ENCODE measurements around the gene PIGR.
A peak's percentile ranks its signal among the peaks of the same experiment; 100 is the strongest.

The PIGR gene

GRCh38 chr1:206953126-206953525 lies 6.9 kb upstream of the PIGR start:
- no peaks in the 10 kb centered on the region for H3K9me3 ChIP-seq (ENCODE audit: severe bottlenecking)
- ATAC-seq (ENCODE audit: low read depth) (no peak), DNase-seq (ENCODE audit: low spot score) (no peak)
- no peaks in the 10 kb centered on the region for H3K27me3 ChIP-seq (ENCODE audit: insufficient read depth, poor library complexity, severe bottlenecking)
- TF ChIP-seq, protein P1, sequence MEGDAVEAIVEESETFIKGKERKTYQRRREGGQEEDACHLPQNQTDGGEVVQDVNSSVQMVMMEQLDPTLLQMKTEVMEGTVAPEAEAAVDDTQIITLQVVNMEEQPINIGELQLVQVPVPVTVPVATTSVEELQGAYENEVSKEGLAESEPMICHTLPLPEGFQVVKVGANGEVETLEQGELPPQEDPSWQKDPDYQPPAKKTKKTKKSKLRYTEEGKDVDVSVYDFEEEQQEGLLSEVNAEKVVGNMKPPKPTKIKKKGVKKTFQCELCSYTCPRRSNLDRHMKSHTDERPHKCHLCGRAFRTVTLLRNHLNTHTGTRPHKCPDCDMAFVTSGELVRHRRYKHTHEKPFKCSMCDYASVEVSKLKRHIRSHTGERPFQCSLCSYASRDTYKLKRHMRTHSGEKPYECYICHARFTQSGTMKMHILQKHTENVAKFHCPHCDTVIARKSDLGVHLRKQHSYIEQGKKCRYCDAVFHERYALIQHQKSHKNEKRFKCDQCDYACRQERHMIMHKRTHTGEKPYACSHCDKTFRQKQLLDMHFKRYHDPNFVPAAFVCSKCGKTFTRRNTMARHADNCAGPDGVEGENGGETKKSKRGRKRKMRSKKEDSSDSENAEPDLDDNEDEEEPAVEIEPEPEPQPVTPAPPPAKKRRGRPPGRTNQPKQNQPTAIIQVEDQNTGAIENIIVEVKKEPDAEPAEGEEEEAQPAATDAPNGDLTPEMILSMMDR (IDR thresholded peaks at IDR 0.05; ENCODE audit: poor library complexity, severe bottlenecking): no peak
- no peaks in the 10 kb centered on the region for H3K36me3 ChIP-seq (ENCODE audit: low read depth)
- no peak overlapping the region for H3K4me3 ChIP-seq (ENCODE audit: severe bottlenecking)
- no peak overlapping the region for H3K27ac ChIP-seq (ENCODE audit: poor library complexity, severe bottlenecking)
- H3K4me1 ChIP-seq (ENCODE audit: insufficient read depth, poor library complexity, severe bottlenecking): no peaks in the 10 kb centered on the region

GRCh38 chr1:206952171-206952570 lies 5.9 kb upstream of the PIGR start:
- H3K36me3 ChIP-seq (ENCODE audit: low read depth): no peaks in the 10 kb centered on the region
- no peaks in the 10 kb centered on the region for H3K9me3 ChIP-seq (ENCODE audit: severe bottlenecking)
- peak; percentile 83 for ATAC-seq (ENCODE audit: low read depth)
- H3K4me1 ChIP-seq (ENCODE audit: insufficient read depth, poor library complexity, severe bottlenecking): no peaks in the 10 kb centered on the region
- no peak overlapping the region for H3K27ac ChIP-seq (ENCODE audit: poor library complexity, severe bottlenecking)
- no peak overlapping the region for H3K4me3 ChIP-seq (ENCODE audit: severe bottlenecking)
- no peaks in the 10 kb centered on the region for H3K27me3 ChIP-seq (ENCODE audit: insufficient read depth, poor library complexity, severe bottlenecking)
- DNase-seq (ENCODE audit: low spot score): no peak
- TF ChIP-seq, protein P1 (IDR thresholded peaks at IDR 0.05; ENCODE audit: poor library complexity, severe bottlenecking): no peak

DNA sequence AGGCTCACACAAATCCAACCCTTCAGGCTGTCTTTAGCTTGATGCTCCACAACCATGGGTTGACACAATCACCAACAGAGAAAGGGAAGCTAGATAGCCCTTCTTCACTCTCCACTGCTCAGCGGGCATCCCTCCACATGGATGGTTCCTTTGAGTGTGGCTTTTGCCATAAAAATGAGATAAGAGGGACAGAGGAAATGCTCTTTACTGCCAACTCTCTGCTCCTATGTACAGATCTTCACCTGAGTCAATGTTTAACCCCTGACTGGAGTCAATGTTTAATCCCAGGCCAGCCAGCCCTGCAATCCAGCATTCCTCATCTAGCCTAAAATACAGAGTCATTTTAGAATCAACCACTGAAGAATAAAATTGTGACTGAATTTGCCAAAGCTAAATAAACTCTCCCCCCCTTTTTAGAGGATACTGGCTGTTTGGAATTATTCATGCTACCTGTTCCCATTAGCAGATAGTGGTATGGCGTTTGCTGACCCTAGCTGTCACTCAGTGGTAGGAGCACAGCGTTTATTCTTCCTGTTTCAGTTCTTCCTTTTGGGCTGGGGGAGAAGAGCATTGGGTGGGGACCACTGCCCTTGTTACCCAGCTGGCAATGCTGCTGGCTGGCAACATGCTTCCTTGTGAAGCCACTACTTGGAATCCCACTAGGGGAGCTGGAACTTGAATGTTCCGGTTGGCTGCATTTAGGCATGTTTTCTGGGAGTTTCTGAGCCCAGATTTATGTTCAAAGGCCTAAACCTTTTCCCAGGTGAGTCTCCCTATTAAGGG lies 5.2 kb upstream of the PIGR start:
- H3K4me1 ChIP-seq (ENCODE audit: insufficient read depth, poor library complexity, severe bottlenecking): no peaks in the 10 kb centered on the region
- H3K9me3 ChIP-seq (ENCODE audit: severe bottlenecking): no peaks in the 10 kb centered on the region
- no peak overlapping the region for H3K27ac ChIP-seq (ENCODE audit: poor library complexity, severe bottlenecking)
- H3K36me3 ChIP-seq (ENCODE audit: low read depth): no peaks in the 10 kb centered on the region
- H3K27me3 ChIP-seq (ENCODE audit: insufficient read depth, poor library complexity, severe bottlenecking): no peaks in the 10 kb centered on the region
- no peak overlapping the region for H3K4me3 ChIP-seq (ENCODE audit: severe bottlenecking)
- DNase-seq (ENCODE audit: low spot score) (no peak), ATAC-seq (ENCODE audit: low read depth) (no peak)
- TF ChIP-seq, protein P1 (IDR thresholded peaks at IDR 0.05; ENCODE audit: poor library complexity, severe bottlenecking): no peak

GRCh38 chr1:206949641-206950040 lies 3.4 kb upstream of the PIGR start:
- Histone ChIP-seq H3K36me3 (ENCODE audit: low read depth) (no peaks in the 10 kb centered on the region), H3K9me3 (ENCODE audit: severe bottlenecking) (no peaks in the 10 kb centered on the region), H3K27me3 (ENCODE audit: insufficient read depth, poor library complexity, severe bottlenecking) (no peaks in the 10 kb centered on the region), H3K4me3 (ENCODE audit: severe bottlenecking) (no peak overlapping the region), H3K4me1 (ENCODE audit: insufficient read depth, poor library complexity, severe bottlenecking) (no peaks in the 10 kb centered on the region), H3K27ac (ENCODE audit: poor library complexity, severe bottlenecking) (no peak overlapping the region)
- TF ChIP-seq, protein P1 (IDR thresholded peaks at IDR 0.05; ENCODE audit: poor library complexity, severe bottlenecking): no peak
- ATAC-seq (ENCODE audit: low read depth) (no peak), DNase-seq (ENCODE audit: low spot score) (no peak)

DNA sequence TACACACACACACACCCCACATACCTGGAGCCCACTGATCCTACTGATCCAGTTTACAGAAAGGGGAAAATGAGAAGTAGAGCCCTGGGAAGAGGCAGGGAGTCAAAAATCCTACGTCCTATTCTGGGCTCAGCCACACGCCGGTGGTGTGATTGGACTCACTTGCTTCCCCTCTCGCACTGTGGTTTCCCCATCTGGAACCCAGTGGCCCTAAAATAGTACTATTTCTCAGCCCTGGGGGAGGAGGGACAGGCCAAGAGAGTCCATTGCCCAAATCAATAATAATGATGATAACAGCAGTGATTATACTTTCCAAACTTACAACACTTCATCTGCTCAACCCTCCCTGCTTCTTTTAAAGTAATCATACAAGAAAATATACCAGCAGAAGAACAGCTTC lies 2.9 kb upstream of the PIGR start:
- Histone ChIP-seq H3K9me3 (ENCODE audit: severe bottlenecking) (no peaks in the 10 kb centered on the region), H3K4me3 (ENCODE audit: severe bottlenecking) (no peak overlapping the region), H3K27ac (ENCODE audit: poor library complexity, severe bottlenecking) (no peak overlapping the region), H3K36me3 (ENCODE audit: low read depth) (no peaks in the 10 kb centered on the region), H3K4me1 (ENCODE audit: insufficient read depth, poor library complexity, severe bottlenecking) (no peaks in the 10 kb centered on the region), H3K27me3 (ENCODE audit: insufficient read depth, poor library complexity, severe bottlenecking) (no peaks in the 10 kb centered on the region)
- ATAC-seq (ENCODE audit: low read depth) (no peak), DNase-seq (ENCODE audit: low spot score) (no peak)
- TF ChIP-seq, protein P1 (IDR thresholded peaks at IDR 0.05; ENCODE audit: poor library complexity, severe bottlenecking): no peak
